NT2/D1 (cell line): ENCODE measurements around the gene TBX4.
"Not testable (repeated sequence)": the region's sequence is repeated elsewhere in the genome, so short reads cannot be mapped to it uniquely, and the experiment has no call there.

ENCODE experiments used
- DNase-seq: peaks from one replicate; pipeline ENCODE4 v3.0.0-alpha.2; 2011; ENCODE audit warnings: low read depth, low spot score
- H3K27me3 ChIP-seq: 2 replicates; pipeline ENCODE4 v1.6.0; 2011; ENCODE audit warnings: mild to moderate bottlenecking; ENCODE audit not compliant: insufficient read length, insufficient read depth
- H3K36me3 ChIP-seq: 2 replicates; pipeline ENCODE4 v1.6.1; 2011; ENCODE audit warnings: mild to moderate bottlenecking, low read length, mixed read lengths; ENCODE audit not compliant: insufficient read depth, insufficient read length
- H3K4me1 ChIP-seq: 2 replicates; pipeline ENCODE4 v1.5.1; 2011; ENCODE audit not compliant: insufficient read depth, insufficient read length
- H3K4me3 ChIP-seq: 2 replicates; pipeline ENCODE4 v1.5.1; 2011; ENCODE audit warnings: low read depth; ENCODE audit not compliant: insufficient read length
- H3K9ac ChIP-seq: 2 replicates; pipeline ENCODE4 v1.6.0; 2011; ENCODE audit warnings: low read depth; ENCODE audit not compliant: insufficient read length
- H3K9me3 ChIP-seq: 2 replicates; pipeline ENCODE4 v1.5.1; 2011; ENCODE audit warnings: mild to moderate bottlenecking, low read length; ENCODE audit not compliant: insufficient read depth
- SUZ12 ChIP-seq: IDR thresholded peaks from 2 replicates; pipeline ENCODE4 v1.6.1; 2011; ENCODE audit not compliant: insufficient read length, insufficient read depth; ENCODE audit errors: extremely low read depth
- YY1 ChIP-seq: IDR thresholded peaks from 2 replicates; pipeline ENCODE4 v1.6.1; 2011; ENCODE audit not compliant: insufficient read length, insufficient read depth
- ZNF274 ChIP-seq: IDR thresholded peaks from 2 replicates; pipeline ENCODE4 v1.6.1; 2011; ENCODE audit warnings: mild to moderate bottlenecking, low read depth, low read length

The TBX4 gene

DNA sequence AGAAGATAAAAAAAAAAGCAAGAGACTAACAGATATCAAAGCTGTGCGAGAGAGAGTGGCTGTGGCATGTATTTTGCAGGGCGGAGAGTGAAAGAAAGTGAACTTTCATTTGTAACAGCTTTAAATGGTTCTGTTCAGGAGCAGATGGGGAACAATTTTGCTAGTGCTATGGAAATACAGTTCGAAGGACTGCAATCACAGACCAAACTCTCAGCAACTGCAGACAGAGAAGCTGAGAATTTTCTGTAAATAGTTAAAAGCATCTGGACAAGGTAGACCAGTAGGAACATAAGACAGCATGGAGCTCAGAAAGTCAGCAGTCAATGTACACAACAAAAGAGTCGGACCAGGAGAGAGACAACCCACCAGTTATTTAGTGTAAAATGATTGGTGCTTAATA is 62.3 kb downstream of the TBX4 start:
- TF ChIP-seq YY1: no peak
- no peak for TF ChIP-seq ZNF274
- TF ChIP-seq SUZ12: no peak
- H3K4me1 ChIP-seq: no peaks in the 10 kb centered on the region
- no peak overlapping the region for H3K4me3 ChIP-seq
- no peak overlapping the region for H3K9ac ChIP-seq
- H3K9me3 ChIP-seq: no peaks in the 10 kb centered on the region
- H3K36me3 ChIP-seq: no peaks in the 10 kb centered on the region
- DNase-seq: no peak
- no peaks in the 10 kb centered on the region for H3K27me3 ChIP-seq

DNA sequence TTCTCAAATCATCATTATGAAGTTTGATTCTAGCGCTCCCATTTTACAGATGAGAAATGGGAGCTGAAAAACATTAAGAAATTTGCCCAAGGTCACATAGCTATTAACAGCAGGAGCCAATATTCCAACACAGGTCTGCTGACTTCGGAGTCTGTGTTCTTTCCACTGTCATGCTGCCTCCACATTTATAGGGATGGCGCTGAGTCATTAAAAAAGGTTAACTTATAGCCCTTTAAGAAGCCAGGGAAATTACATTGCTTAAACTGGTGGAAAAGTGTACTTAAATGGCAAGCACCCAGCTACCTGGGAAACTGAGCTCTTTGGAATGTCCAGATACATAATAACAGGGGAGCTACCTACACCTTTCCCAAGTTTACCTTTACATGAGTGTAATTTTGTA is 65.0 kb downstream of the TBX4 start:
- H3K27me3 ChIP-seq: no peaks in the 10 kb centered on the region
- H3K36me3 ChIP-seq: no peaks in the 10 kb centered on the region
- TF ChIP-seq SUZ12 (no peak), YY1 (no peak), ZNF274 (no peak)
- DNase-seq: no peak
- H3K9ac ChIP-seq: no peak overlapping the region
- no peak overlapping the region for H3K4me3 ChIP-seq
- no peaks in the 10 kb centered on the region for H3K9me3 ChIP-seq
- no peaks in the 10 kb centered on the region for H3K4me1 ChIP-seq

DNA sequence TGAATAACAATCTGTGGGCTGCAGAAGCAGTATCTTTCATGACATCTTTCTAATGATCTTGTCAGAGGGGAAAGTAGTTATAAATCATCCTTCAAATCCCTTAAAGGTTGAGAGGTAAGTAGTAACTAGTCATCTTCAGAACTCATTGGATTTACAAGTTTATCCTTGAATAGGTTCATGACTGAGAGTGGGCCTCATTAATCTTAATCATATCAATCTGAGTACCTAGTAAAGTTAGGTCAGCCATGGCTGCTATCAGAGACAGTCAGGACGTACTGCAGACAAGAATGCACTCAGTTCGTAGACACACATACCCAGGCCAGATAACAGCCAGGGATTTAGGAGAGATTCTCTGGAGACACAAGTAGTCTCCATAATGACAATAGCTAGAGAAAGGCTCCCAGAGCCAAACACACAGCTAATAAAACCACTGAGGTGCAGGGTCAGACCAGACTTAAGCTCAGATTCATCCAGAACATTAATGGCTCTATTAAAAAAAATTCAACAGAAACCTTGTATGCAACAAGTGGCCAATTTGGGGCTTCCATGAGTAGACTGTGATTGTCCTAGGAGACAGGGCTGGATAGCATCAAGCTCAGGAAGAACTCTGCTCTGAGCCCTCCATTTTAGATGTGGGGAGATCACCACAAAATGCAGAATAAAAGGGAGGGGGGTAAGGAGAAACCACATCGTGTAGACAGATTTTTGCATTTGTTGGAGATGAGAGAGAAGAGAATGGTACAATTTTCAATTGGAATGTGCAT is 65.8 kb downstream of the TBX4 start:
- no peaks in the 10 kb centered on the region for H3K36me3 ChIP-seq
- DNase-seq: no peak
- no peaks in the 10 kb centered on the region for H3K4me1 ChIP-seq
- TF ChIP-seq ZNF274: no peak
- no peak for TF ChIP-seq SUZ12
- no peak for TF ChIP-seq YY1
- no peak overlapping the region for H3K9ac ChIP-seq
- H3K27me3 ChIP-seq: no peaks in the 10 kb centered on the region
- no peaks in the 10 kb centered on the region for H3K9me3 ChIP-seq
- H3K4me3 ChIP-seq: no peak overlapping the region

DNA sequence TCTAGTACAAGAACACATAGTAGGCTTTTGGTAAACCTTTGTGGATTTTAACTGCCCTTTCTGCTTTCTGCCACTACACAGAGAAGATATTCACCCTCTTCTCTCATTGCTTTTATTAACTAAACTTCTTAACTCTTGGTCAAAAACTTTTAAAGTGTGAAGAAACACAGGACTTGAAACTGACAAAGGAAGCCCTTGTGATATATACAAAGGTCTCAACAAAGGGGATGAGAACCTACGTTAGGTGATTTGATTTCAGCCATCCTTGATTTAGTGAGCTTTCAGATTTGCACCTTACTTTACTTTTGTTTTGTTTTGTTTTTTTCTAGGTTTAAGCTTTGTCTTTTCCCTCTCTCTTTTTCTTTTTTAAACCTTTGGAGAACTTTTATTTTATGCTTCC is 66.9 kb downstream of the TBX4 start:
- no peaks in the 10 kb centered on the region for H3K36me3 ChIP-seq
- no peaks in the 10 kb centered on the region for H3K4me1 ChIP-seq
- H3K27me3 ChIP-seq: no peaks in the 10 kb centered on the region
- no peak overlapping the region for H3K4me3 ChIP-seq
- H3K9me3 ChIP-seq: no peaks in the 10 kb centered on the region
- H3K9ac ChIP-seq: no peak overlapping the region
- no peak for DNase-seq
- TF ChIP-seq SUZ12 (no peak), ZNF274 (no peak), YY1 (no peak)

DNA sequence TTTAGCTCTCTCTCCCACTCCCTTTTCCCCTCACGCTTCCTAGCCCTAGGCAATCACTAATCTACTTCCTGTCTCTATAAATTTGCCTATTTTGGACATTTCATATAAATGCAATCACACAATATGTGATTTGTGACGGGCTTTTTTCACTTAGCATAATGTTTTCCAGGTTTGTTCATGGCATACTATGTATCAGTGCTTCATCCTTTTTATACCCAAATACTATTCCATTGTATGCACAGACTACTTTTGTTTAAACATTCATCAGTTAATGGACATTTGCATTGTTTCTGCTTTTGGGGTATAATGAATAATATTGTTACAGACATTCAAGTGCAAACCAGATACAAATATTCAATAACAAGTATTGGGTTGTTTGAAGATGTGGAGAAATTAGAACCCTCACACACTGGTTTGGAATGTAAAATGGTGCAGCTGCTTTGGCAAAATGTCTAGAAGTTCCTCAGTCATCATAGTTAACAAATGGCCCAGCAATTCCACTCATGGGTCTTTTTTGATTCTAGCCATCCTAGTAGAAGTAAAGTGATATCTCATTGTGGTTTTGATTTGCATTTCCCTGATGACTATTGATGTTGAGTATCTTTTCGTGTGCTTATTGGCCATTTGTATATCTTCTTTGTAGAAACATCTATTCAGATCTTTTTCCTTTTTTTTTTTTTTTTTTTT is 67.7 kb downstream of the TBX4 start:
- Histone ChIP-seq H3K9me3 (no peaks in the 10 kb centered on the region), H3K27me3 (no peaks in the 10 kb centered on the region), H3K36me3 (no peaks in the 10 kb centered on the region), H3K4me3 (no peak overlapping the region), H3K4me1 (no peaks in the 10 kb centered on the region), H3K9ac (no peak overlapping the region)
- DNase-seq: no peak
- no peak for TF ChIP-seq ZNF274
- TF ChIP-seq YY1: no peak
- no peak for TF ChIP-seq SUZ12

DNA sequence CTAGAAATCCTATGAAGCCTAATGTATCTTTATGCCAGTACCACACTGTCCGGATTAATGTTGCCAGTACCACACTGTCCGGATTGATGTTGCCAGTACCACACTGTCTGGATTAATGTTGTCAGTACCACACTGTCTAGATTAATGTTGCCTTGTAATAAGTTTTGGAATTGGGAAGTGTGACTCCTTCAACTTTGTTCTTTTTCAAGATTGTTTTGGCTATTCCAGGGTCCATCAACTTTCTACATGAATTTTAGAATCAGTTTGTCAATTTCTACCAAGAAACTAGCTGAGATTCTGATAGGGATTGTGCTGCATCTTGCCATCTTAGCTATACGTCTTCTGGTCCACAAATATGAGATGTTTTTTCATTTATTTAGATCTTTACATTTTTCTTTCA is 68.7 kb downstream of the TBX4 start:
- no peaks in the 10 kb centered on the region for H3K4me1 ChIP-seq
- no peaks in the 10 kb centered on the region for H3K9me3 ChIP-seq
- no peak for TF ChIP-seq ZNF274
- no peak for TF ChIP-seq YY1
- no peak for TF ChIP-seq SUZ12
- H3K4me3 ChIP-seq: no peak overlapping the region
- no peaks in the 10 kb centered on the region for H3K27me3 ChIP-seq
- H3K9ac ChIP-seq: no peak overlapping the region
- H3K36me3 ChIP-seq: no peaks in the 10 kb centered on the region
- DNase-seq: no peak

DNA sequence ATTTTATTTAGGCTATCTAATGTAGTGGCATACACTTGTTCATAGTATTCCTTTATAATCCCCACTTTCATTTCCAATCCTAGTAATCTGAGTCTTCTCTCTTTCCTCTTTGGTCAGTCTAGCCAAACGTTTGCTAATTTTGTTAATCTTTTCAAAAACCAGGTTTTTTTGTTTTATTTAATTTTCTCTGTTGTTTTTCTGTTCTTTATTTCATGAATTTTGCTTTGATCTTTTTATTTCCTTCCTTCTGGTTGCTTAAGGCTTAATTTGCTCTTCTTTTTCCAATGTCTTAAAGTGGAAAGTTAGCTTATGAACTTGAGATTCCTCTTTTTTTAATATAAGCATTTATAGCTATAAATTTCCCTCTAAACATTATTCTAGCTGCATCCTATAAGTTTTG is 69.9 kb downstream of the TBX4 start:
- Histone ChIP-seq H3K27me3 (no peaks in the 10 kb centered on the region), H3K9me3 (no peaks in the 10 kb centered on the region), H3K9ac (no peak overlapping the region), H3K36me3 (no peaks in the 10 kb centered on the region), H3K4me3 (no peak overlapping the region), H3K4me1 (no peaks in the 10 kb centered on the region)
- TF ChIP-seq SUZ12 (no peak), YY1 (no peak), ZNF274 (no peak)
- DNase-seq: no peak

DNA sequence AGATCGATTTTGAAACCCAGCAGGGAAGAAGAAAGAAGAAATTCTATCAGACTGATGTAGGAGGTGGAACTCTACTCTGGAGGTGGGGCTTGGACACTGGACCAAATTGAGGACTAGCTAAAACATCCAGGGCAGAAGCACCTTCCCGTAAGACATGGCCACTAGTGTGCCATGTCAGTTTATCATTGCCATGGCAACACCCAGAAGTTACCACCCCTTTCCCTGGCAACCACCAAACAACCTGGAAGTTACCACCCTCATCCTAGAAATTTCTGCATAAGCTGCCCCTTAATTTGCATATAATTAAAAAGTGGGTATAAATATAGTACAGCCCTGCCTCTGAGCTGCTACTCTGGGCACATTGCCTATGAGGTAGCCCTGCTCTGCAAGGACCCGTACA is 72.1 kb downstream of the TBX4 start:
- TF ChIP-seq YY1 (no peak), ZNF274 (no peak), SUZ12 (no peak)
- no peak for DNase-seq
- Histone ChIP-seq H3K27me3 (no peaks in the 10 kb centered on the region), H3K36me3 (no peaks in the 10 kb centered on the region), H3K4me3 (no peak overlapping the region), H3K9ac (no peak overlapping the region), H3K4me1 (no peaks in the 10 kb centered on the region), H3K9me3 (no peaks in the 10 kb centered on the region)

DNA sequence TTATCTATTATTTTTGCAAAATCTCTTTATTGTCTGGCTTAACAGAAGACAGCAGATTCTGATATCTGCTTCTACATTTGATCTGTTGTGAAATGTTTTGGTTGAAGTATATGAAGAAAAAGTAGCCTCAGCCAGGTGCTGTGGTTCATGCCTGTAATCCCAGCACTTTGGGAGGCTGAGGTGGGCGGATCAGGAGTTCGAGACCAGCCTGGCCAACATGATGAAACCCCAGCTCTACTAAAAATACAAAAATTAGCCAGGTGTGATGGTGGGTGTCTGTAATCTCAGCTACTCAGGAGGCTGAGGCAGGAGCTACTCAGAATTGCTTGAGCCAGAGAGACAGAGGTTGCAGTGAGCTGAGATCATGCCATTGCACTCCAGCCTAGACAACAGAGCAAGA is 75.2 kb downstream of the TBX4 start:
- H3K27me3 ChIP-seq, H3K9me3 ChIP-seq, H3K4me1 ChIP-seq, DNase-seq, H3K4me3 ChIP-seq, H3K9ac ChIP-seq, H3K36me3 ChIP-seq: not testable (repeated sequence)
